ENCODE measurements around the gene SIGLEC12.
"Not testable (repeated sequence)": the region's sequence is repeated elsewhere in the genome, so short reads cannot be mapped to it uniquely, and the experiment has no call there.

Gene SIGLEC12

DNA sequence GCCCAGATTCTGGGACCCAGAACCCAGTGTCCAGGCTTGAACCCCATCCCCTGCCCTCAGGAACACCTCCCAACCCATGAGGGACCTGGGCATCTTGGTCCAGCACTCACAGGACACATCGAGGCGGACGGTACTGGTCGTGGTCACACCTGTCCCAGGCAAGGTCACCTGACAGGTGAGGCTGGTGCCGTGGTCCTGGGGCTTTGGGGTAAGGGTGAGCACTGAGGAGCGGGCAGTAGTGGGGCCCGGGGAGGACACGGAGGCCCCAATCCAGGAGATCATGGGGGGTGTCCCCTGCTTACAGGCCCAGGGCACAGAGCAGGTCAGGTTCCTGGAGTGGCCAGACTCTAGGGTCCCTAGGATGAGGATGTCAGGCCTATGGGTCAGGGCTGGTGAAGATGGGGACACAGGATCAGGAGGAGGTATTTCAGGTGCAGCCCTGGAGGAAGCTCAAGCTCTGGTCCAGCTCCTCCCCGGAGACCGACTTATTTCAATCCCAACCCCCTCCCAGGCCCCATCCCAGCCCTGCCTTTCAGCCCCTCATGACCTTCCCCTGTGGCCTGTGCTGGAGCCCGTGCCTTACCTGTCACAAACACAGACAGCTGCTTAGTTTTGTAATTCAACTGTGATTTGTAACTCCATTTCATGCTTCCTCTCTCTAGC lies 44.1 kb downstream of the SIGLEC12 start:
- DNase-seq (ENCODE audit: low spot score), result no peak

DNA sequence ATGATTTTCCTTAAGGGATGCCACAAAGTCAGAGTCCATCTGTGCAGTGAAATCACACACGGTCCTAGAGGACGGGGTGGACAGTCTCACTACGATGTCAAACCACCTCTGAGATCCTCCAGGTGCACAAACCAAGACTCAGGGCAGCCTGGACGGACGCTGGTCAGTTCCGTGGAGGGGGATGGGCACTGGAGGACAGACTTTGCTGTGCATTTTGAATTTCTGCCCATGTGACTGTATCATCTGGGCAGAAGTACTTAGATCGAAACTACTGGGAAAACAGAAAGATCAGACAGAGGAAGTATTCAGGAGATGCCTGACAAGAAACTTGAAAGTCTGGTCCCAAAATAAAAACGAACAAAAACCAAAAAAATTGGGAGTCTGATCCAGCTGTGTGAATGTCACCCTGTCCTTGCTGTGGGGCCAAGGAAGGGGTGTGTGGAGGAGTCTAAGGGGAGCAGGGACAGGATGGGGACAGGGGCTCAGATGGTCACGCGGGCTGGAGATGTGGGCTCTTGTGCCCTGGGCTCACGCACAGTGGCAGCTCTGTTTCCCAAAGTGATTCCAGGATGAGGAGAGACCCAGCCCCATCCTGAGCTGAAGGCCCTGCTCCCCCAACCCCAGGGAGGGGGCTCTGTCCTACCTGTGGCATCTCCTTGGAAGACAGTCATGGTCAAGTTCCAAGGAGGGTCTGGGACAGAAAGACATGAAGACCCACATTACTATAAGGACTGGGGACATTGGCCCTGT lies 44.9 kb downstream of the SIGLEC12 start:
- DNase-seq (ENCODE audit: low spot score), result no peak

DNA sequence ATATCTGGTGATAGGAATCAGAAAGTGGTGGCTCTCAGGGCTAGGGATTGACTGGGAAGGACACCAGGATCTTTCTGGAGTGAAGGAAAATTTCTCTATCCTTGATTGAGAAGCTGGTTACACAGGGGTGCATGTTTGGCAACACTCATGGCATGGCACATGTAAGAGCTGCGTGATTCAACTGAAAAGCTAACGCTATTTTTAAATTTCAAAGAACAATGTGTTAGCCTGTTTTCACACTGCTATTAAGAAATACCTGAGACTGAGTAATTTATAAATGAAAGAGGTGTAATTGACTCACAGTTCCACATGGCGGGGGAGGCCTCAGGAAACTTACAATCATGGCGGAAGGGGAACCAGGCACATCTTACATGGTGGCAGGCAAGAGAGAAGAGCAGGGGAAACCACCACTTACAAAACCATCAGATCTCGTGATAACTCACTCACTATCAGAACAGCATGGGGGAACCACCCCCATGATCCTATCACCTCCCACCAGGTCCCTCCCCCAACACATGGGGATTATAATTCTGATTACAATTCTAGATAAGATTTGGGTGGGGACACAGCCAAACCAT lies 50.8 kb downstream of the SIGLEC12 start:
- DNase-seq (ENCODE audit: low spot score), result no peak

DNA sequence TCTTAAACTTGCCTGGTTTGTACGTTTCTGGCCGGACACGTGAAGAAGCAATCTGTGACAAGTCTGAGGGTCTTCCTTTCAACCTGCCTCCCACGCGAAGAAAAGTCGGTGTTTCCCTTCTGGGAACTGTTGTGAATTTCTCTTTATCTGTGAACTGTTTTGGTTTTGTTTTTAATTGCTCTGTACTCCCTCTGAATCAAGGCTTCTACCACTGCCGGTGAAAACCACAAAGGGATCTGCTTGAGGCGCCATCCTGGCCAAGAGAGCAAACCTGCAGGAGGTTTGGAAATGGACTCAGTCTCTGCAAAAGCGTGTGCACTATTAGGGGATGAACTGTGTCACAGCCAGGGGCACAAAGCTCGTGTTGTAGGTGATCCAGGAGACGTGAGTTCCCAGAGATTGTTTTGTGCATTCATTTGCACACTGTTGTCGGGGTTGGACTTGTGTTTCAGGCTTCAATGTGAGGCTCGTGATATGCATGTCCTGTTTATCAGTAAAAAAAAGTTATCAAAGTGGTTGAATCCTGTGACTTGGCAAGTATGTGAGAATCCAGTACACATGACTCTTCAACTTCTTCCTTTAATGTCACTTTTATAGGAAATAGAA lies 53.1 kb downstream of the SIGLEC12 start:
- no peak for DNase-seq (ENCODE audit: low spot score)

DNA sequence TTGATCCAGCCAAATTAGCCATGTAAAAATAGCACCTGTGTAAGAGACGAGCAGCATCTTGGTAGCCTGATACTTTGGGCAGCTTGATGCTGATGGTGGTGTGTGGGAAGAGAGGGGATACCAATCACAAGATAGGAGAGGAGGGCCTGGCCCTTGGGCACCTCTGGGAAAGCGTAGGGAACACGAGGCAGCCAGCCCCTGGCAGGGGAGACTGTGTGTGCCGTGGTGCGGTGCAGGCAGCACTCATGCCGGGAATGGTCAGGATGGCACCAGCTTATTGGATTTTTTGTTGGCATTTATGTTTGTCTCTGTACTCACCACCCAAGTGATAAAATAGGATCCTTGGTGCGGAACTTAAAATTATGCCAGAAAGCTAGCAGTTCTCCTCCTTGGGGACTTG lies 53.6 kb downstream of the SIGLEC12 start:
- no peak for DNase-seq (ENCODE audit: low spot score)

DNA sequence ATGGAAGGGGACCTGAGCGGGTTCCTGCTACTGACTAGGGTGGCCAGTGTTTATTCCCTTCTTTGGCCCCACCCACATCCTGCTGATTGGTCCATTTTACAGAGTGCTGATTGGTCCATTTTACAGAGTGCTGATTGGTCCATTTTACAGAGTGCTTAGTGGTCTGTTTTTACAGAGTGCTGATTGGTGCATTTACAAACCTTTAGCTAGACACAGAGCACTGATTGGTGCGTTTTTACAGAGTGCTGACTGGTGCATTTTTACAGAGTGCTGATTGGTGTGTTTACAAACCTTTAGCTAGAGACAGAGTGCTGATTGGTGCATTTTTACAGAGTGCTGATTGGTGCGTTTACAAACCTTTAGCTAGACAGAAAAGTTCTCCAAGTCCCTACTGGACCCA lies 54.1 kb downstream of the SIGLEC12 start:
- not testable (repeated sequence) for DNase-seq (ENCODE audit: low spot score)

DNA sequence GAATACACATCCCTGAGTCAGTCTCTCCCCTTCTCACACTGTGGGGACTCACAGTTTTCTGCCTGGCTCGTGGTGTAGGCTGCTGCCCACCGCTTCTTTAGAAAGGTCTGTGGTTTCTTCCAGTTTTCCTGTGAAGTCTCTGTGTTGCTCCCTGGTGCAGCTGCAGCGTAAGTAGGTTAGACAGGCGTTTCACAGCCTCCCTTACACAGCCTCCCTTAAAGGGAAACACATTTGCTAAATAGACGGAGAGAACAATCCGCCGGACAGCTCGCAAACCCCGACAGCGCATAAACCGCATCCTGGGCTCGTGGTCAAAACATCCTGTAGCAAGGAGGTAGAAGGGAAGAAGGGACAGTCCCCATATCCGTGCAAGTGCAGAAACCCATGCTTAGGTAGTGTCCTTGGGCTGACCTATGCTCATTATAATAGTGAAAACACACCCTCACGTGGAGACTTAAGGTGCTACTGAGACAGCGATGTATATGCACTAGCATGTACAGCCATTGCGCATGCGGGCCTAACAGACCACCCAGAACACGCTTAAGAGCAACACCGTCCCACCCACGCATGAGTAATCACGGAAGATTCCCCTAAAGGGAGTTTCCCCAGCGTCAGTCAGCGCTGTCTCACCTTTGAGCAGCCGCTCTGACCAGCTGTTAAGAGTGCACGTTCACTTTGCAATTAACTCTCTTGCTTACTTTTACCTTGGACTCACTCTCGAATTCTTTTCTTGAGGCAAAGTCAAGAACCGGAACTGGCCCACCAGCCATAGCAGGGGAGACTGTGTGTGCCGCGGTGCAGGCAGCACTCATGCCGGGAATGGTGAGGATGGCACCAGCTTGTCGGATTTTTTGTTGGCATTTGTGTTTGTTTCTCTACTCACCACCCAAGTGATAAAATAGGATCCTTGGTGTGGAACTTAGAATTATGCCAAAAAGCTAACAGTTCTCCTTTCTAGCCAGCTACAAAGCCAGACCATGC lies 59.9 kb downstream of the SIGLEC12 start:
- DNase-seq (ENCODE audit: low spot score), result no peak
